Measurements from ENCODE around the gene EFEMP1.
"Not testable (repeated sequence)": the region's sequence is repeated elsewhere in the genome, so short reads cannot be mapped to it uniquely, and the experiment has no call there.

Gene EFEMP1

GRCh38 chr2:55864351-55865084, 59.1 kb downstream of the EFEMP1 start:
- no peak for DNase-seq (ENCODE audit: low read depth)

GRCh38 chr2:55862673-55863390, 60.8 kb downstream of the EFEMP1 start:
- DNase-seq (ENCODE audit: low read depth), result no peak

- DNase-seq (ENCODE audit: low read depth), result no peak
These were observed 61.3 kb downstream of the EFEMP1 start for GRCh38 chr2:55862246-55862645.

GRCh38 chr2:55861733-55862132, 61.8 kb downstream of the EFEMP1 start:
- no peak for DNase-seq (ENCODE audit: low read depth)

- no peak for DNase-seq (ENCODE audit: low read depth)
These were observed 62.8 kb downstream of the EFEMP1 start for GRCh38 chr2:55860832-55861231.

- DNase-seq (ENCODE audit: low read depth), result no peak
These were observed 63.7 kb downstream of the EFEMP1 start for GRCh38 chr2:55859875-55860274.

- DNase-seq (ENCODE audit: low read depth), result no peak
These were observed 65.8 kb downstream of the EFEMP1 start for GRCh38 chr2:55857766-55858165.

GRCh38 chr2:55856936-55857335, 66.6 kb downstream of the EFEMP1 start:
- DNase-seq (ENCODE audit: low read depth), result no peak

- no peak for DNase-seq (ENCODE audit: low read depth)
These were observed 75.5 kb downstream of the EFEMP1 start for GRCh38 chr2:55848096-55848495.

GRCh38 chr2:55846426-55846825, 77.2 kb downstream of the EFEMP1 start:
- DNase-seq (ENCODE audit: low read depth), result no peak

- no peak for DNase-seq (ENCODE audit: low read depth)
These were observed 78.6 kb downstream of the EFEMP1 start for GRCh38 chr2:55844986-55845385.

GRCh38 chr2:55843994-55844345, 79.6 kb downstream of the EFEMP1 start:
- no peak for DNase-seq (ENCODE audit: low read depth)

- DNase-seq (ENCODE audit: low read depth), result no peak
These were observed 80.2 kb downstream of the EFEMP1 start for GRCh38 chr2:55843096-55843993.

- DNase-seq (ENCODE audit: low read depth), result no peak
These were observed 81.5 kb downstream of the EFEMP1 start for GRCh38 chr2:55842046-55842445.

- DNase-seq (ENCODE audit: low read depth), result no peak
These were observed 83.1 kb downstream of the EFEMP1 start for GRCh38 chr2:55840460-55840859.

GRCh38 chr2:55839182-55839819, 84.3 kb downstream of the EFEMP1 start:
- no peak for DNase-seq (ENCODE audit: low read depth)

- no peak for DNase-seq (ENCODE audit: low read depth)
These were observed 84.9 kb downstream of the EFEMP1 start for GRCh38 chr2:55838653-55839052.

- not testable (repeated sequence) for DNase-seq (ENCODE audit: low read depth)
These were observed 85.5 kb downstream of the EFEMP1 start for GRCh38 chr2:55838117-55838516.

- no peak for DNase-seq (ENCODE audit: low read depth)
These were observed 86.5 kb downstream of the EFEMP1 start for GRCh38 chr2:55837073-55837472.

GRCh38 chr2:55831671-55832410, 91.7 kb downstream of the EFEMP1 start:
- DNase-seq (ENCODE audit: low read depth), result not testable (repeated sequence)

- no peak for DNase-seq (ENCODE audit: low read depth)
These were observed 95.7 kb downstream of the EFEMP1 start for GRCh38 chr2:55827855-55828254.

Measured in stimulated activated CD4-positive, alpha-beta T cell treated with anti-CD3 and anti-CD28 coated beads, Interleukin-2, amount 100 ng/mL, for 4 hours (primary cell).